Stimulated activated CD4-positive, alpha-beta T cell treated with anti-CD3 and anti-CD28 coated beads, TNF-alpha, amount 100 ng/mL, for 48 hours (primary cell): Measurements from ENCODE around the gene MERTK.
"Not testable (repeated sequence)": the region's sequence is repeated elsewhere in the genome, so short reads cannot be mapped to it uniquely, and the experiment has no call there.

Source experiments
- DNase-seq, 3 donors: peaks; one replicate each; pipeline ENCODE4 v3.0.0-alpha.2; 2020; ENCODE audit warnings: low read depth in 3 of 3

MERTK gene

DNA sequence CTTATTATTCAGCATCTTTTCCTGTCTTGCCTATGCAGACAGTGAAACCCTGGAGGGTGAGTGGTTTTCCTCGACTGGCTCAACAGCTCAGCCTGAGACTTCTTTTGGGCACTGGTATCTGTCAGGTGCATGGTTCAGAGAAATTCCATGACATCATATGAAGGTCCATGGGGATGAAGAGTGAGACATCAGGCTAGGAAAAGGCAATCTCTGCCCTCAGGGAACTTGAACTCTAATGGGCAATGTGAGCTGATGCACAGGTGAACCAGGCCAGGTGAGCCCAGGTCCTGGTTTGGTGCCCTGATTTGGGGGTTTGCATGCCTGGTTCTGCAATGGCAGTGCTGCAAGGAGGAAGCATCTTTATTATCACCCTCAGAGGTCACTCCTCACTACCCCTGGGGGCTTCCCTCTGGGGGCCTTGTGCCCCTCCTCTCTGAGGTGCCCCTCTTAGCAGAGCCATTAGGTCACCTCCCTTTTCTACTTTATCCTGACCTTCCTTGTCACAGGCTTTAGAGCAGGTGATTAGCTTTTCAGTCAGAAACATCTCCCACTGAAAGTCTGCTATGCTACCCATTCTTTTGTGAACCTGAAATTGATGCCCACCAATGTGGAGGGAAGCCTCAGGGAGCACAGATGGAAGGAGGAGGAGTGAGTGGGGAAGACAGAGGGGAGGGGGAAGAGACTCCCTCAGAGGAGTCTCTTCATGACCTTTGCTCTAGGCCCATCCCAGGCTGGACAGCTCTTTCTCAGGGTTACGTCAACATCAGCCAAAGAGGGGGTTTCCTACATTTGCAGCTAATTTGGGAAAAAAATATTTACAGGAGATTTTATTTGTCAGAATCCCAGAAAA, 47.3 kb downstream of the MERTK start:
- no peak for DNase-seq

DNA sequence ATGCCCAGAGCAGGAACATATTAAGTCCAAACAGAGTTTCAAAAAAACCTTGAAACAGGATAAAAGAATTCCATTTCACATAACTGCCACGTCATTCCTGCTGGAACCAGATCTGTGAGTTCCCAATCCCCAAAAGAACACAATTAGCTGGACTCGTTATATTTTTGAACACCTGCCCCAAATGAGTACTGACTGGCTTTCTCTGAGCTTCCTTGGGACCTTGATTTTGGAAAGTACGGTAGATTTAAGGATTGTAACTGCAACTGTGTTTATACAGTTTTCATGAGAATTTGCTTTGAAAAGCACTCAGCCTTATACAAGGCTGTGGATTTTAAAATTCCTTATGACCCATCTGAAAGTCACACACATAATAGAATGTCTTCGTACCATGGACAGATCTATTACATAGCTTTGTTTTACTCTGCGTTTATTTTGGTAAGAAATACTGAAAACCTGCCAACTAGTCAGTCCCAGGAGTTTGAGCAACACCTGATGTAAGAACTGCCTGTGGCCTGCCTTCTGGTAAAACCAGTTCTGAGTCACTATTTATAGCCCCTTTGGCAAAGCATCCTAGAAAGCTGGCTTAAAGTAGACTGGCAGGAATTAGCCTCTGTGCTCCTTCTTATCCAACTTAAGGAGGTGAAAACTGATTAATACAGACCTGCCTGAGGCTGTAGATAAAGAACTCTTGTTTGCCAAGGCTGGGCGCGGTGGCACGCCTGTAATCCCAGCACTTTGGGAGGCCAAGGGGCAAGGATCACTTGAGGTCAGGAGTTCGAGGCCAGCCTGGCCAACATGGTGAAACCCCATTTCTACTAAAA, 48.1 kb downstream of the MERTK start:
- no peak for DNase-seq

DNA sequence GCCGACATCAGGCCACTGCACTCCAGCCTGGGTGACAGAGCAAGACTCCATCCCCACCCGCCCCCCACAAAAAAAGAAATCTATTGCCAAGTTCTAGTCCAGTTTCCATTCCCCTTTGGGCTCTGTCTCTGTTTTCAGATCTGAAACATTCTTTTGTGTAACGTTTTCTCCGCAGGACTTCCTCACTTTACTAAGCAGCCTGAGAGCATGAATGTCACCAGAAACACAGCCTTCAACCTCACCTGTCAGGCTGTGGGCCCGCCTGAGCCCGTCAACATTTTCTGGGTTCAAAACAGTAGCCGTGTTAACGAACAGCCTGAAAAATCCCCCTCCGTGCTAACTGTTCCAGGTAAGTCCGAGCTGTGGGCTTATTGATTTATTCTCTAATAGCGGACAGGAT, 48.8 kb downstream of the MERTK start:
- DNase-seq, result no peak

- no peak for DNase-seq
These were observed 50.4 kb downstream of the MERTK start for GRCh38 chr2:111948832-111949231.

- DNase-seq, result no peak
These were observed 51.8 kb downstream of the MERTK start for GRCh38 chr2:111950236-111950635.

- no peak for DNase-seq
These were observed 53.1 kb downstream of the MERTK start for GRCh38 chr2:111951486-111951885.

GRCh38 chr2:111952871-111953452, 54.6 kb downstream of the MERTK start:
- no peak for DNase-seq

GRCh38 chr2:111954602-111955332, 56.4 kb downstream of the MERTK start:
- no peak for DNase-seq

DNA sequence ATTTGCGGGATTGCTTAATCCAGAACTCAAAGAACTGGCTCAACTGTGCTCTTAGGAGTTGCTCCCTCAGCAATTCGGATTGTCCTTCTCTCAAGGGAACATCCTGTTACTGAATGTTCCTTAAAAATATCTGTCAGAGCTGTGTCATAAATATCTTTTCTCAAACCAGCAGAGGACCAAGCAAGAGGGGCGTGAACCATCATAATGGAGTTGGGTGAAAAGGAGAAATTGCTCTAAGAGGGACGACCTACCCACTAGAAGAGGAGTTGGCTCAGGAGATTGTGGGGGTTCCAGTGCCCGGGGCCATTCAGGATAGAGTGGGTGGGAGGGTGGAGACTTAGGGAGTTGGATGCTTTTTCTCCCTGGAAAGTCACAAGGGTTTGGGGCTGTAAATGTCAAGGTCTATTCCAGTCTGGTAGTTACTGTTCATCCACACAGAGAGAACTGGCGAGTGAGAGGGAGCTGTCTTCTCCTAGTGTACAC, 59.5 kb downstream of the MERTK start:
- DNase-seq, result no peak

- DNase-seq, result no peak
These were observed 60.5 kb downstream of the MERTK start for GRCh38 chr2:111958901-111959300.

DNA sequence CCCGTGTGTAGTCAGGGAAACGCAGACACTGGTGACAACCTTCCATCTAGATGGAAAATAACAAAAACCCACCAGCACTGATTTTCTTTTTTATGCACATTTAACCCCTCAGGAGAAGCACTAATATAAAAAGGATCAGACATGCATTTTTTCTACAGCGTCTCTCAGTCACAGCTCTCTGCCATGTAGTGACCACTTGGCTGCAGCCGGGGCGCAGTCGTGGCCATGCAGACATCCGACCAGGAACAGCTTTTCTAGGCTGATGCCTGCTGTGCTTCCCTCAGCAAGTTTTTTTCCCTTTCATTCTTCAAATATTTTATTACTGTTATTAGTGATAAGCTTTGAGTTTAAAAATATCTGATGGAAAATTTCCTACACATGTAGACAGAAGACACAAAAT, 63.3 kb downstream of the MERTK start:
- DNase-seq, result no peak

DNA sequence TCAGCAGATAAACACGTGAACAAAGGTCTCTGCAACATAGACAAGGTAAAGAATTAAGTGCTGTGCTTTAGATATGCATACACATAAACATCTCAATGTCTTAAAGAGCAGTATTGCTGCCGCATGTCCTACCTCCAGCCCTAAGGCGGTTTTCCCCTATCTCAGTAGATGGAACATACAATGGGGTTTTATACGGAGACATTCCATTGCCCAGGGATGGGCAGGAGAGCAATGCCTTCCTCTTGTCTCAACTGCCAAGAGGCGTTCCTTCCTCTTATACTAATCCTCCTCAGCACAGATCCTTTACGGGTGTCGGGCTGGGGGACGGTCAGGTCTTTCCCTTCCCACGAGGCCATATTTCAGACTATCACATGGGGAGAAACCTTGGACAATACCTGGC, 64.7 kb downstream of the MERTK start:
- DNase-seq, result not testable (repeated sequence)

- not testable (repeated sequence) for DNase-seq
These were observed 65.1 kb downstream of the MERTK start for GRCh38 chr2:111963508-111963907.

DNA sequence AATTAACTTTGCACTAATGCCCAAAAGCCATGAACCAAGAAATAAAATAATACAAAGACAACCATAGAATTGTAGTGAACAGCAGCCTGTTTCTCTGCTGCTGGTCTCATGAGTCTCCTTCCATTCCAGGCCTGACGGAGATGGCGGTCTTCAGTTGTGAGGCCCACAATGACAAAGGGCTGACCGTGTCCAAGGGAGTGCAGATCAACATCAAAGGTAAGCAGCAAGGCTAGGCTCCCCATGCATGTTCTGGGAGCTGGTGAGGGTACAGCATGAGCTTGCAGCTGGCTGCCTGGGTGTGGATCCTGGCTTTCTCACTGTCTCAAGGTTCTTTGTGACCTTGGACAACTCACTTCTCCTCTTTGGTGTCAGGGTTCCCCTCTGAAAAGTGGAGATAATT, 66.7 kb downstream of the MERTK start:
- no peak for DNase-seq

DNA sequence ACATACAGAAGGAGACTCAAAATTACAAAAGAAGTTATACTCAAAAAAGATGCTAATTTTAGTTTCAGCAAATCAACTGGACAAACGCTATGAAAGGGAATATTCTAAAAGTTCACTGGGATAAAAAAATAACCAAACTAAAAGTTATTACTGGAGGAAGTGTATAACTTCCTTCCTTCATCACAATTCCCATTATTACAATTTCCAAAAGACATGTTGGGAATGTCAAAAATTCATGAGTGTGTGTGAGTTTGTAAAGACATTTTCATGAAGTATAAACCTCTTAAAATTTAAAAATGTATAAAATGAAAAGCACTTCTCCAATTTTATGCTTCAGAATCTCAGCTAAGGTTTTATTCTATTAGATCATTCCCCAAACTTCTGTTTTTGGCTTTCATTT, 67.8 kb downstream of the MERTK start:
- no peak for DNase-seq

DNA sequence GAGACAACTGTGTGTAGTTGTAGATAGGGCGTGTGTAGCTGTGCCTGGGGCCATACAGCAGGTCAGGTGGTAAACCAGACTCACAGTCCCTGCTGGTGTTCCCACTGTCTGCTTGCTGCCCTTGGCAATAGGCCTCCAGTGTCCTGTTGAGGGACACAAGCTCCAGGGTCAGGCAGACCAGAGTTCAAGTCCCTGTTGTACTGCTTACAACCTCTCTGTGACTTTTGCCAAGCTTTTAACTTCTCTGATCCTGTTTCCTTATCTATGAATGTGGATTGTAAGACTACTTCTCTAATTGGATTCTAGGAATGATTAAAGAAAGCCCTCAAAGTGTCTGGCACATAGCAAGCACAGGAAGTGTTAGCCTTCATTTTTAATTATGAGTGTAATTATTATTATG, 68.6 kb downstream of the MERTK start:
- no peak for DNase-seq

GRCh38 chr2:111970453-111970852, 72.0 kb downstream of the MERTK start:
- no peak for DNase-seq

DNA sequence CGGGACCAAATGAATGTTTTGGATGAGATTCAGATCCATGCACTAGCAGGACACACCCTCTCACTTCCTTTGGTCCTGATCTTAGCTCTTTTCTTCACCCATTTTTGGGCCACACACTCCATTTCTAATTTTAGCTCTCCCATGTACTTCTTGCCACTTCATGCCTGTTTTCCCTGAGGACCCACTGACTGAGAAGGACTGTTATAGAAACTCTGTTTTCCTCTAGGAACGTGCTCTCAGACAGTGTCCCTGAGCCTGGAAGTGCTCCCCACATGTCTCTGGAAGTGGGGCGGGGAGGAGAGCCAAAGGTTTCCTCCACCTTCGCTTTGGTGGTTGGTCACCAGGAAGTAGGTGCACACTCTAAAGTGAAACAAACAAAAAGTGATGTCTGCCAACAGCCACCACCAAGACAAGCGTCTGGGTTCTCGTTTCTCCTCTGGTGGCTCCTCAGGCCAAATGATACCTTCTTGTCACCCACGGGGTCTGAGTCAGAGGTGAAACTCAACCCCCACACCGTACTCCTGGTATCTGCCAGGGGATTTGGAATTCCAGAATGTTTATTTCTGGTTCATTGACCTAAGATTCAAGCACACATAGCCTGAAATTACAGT, 74.7 kb downstream of the MERTK start:
- no peak for DNase-seq

- DNase-seq, result no peak
These were observed 75.3 kb downstream of the MERTK start for GRCh38 chr2:111973701-111974100.

DNA sequence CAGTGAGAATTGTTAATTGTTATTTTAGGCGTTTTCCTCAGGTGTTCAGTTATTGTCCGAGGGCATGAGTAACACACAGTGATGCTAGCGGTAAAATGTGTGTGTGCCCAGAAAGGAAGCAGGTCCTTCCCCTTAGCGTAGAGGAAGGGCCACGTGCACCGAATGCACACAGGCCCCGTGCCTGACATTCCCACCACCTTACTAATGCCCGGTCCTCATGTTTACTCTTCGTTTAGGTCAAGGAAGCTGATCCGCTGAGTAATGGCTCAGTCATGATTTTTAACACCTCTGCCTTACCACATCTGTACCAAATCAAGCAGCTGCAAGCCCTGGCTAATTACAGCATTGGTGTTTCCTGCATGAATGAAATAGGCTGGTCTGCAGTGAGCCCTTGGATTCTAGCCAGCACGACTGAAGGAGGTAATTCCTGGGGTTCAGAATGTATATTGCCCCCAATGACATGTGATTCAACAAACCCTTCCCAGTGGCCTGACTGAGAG, 76.7 kb downstream of the MERTK start:
- no peak for DNase-seq

DNA sequence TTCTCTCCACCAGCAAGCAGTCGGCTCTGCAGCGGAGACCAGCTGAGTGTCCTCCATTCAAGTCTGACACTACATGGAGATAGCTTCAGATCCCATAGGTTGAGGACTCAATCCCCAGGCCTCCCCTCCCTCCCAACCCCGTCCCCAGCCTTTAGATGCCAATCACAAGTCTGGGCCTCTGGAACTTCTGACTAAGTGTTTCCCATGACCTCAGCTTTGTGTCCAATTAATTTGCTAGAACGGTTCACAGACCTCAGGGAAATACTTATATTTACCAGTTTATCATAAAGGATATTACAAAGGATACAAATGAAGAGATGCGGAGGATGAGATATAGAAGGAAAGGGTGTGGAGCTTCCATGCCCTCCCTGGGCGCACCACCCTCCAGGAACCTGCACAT, 77.4 kb downstream of the MERTK start:
- no peak for DNase-seq
